OCI-LY3 (cell line): ENCODE results near the gene PHPT1.
"Not testable (repeated sequence)": the region's sequence is repeated elsewhere in the genome, so short reads cannot be mapped to it uniquely, and the experiment has no call there.

ENCODE experiments used
- H2AFZ ChIP-seq: fragments of 200-600, 300-600 bp; shearing (Covaris generic); 2 replicates; pipeline ENCODE4 v1.6.0; 2014; ENCODE audit warnings: antibody characterized with exemption, low read depth, low read length
- H3K27ac ChIP-seq: fragments of 200-600, 300-600 bp; sonication (generic); 2 replicates; pipeline ENCODE4 v1.5.1; 2014; ENCODE audit warnings: mild to moderate bottlenecking, low read length, moderate library complexity, mixed read lengths
- H3K27me3 ChIP-seq: fragments of 200-600, 300-600 bp; sonication (generic); 2 replicates; pipeline ENCODE4 v1.6.1; 2014; ENCODE audit warnings: low read depth, low read length, mixed read lengths
- H3K36me3 ChIP-seq: fragments of 200-600, 300-600 bp; sonication (generic); replicated peaks from 2 replicates; pipeline ENCODE3; 2014; ENCODE audit warnings: low read depth, low read length, mixed read lengths
- H3K4me1 ChIP-seq: fragments of 300-600, 200-600 bp; sonication (generic); 2 replicates; pipeline ENCODE4 v1.6.1; 2014; ENCODE audit warnings: low read length, mixed read lengths
- H3K4me2 ChIP-seq: fragments of 200-600, 300-600 bp; sonication (generic); 2 replicates; pipeline ENCODE4 v1.6.1; 2014; ENCODE audit warnings: low read length, mixed read lengths
- H3K4me3 ChIP-seq: fragments of 300-600, 200-600 bp; sonication (generic); 2 replicates; pipeline ENCODE4 v1.5.1; 2014; ENCODE audit warnings: antibody characterized with exemption, mild to moderate bottlenecking, low read length, moderate library complexity
- H3K79me2 ChIP-seq: fragments of 300-600, 200-600 bp; shearing (Covaris generic); 2 replicates; pipeline ENCODE4 v1.6.1; 2014; ENCODE audit warnings: mild to moderate bottlenecking, low read length, mixed read lengths
- H3K9ac ChIP-seq: fragments of 300-600, 200-600 bp; shearing (Covaris generic); 2 replicates; pipeline ENCODE4 v1.6.0; 2014; ENCODE audit warnings: mild to moderate bottlenecking, low read length, moderate library complexity
- H3K9me3 ChIP-seq: fragments of 200-600, 300-600 bp; shearing (Covaris generic); 2 replicates; pipeline ENCODE4 v1.6.1; 2014; ENCODE audit warnings: low read length, mixed read lengths; ENCODE audit not compliant: insufficient read depth
- H4K20me1 ChIP-seq: fragments of 200-600, 300-600 bp; sonication (generic); 2 replicates; pipeline ENCODE4 v1.6.1; 2016; ENCODE audit warnings: low read length, mixed read lengths; ENCODE audit not compliant: insufficient read depth
- EZH2phosphoT487 ChIP-seq: fragments of 200-600 bp; shearing (Covaris generic); IDR thresholded peaks from 2 replicates; pipeline ENCODE4 v1.6.1; 2018; ENCODE audit warnings: antibody characterized with exemption, mixed run types, low read depth
- TF ChIP-seq, protein P1 (sequence below): fragments of 200-600, 300-600 bp; sonication (generic); IDR thresholded peaks from 2 replicates; pipeline ENCODE4 v1.5.1; 2014; ENCODE audit warnings: antibody characterized with exemption, low read length, low read depth

Gene PHPT1

DNA sequence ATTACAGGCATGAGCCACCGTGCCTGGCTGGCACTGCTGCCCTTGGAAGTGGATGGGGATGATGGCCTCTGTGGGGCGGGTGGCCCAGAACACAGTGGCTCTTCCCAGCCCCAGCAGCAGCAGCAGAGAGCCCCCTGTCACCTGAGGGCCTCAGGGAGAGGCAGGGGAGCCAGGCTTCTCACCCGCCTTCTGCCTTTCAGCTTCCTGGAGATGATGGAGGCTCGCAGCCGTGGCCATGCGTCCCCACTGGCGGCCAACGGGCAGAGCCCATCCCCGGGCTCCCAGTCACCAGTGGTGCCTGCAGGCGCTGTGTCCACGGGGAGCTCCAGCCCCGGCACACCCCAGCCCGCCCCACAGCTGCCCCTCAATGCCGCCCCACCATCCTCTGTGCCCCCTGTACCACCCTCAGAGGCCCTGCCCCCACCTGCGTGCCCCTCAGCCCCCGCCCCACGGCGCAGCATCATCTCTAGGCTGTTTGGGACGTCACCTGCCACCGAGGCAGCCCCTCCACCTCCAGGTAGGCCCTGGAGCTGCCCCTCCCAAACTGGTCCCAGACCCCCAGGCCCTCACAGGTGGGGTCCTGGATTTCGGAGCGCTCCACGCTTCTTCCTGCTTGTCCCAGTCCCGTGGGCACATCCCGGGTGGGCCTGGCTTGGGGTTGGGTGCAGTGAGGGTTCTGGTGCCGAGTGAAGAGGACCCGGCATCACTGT, 11.9 kb upstream of the PHPT1 start:
- Histone ChIP-seq H3K27me3 (no peaks in the 10 kb centered on the region), H3K27ac (no peak overlapping the region), H3K4me2 (no peak overlapping the region), H3K9ac (no peak overlapping the region), H3K9me3 (no peaks in the 10 kb centered on the region), H3K79me2 (no peaks in the 10 kb centered on the region), H3K36me3 (peaks cover 11% of the 10 kb centered on the region), H3K4me3 (no peak overlapping the region), H2AFZ (no peak overlapping the region), H3K4me1 (no peaks in the 10 kb centered on the region), H4K20me1 (no peaks in the 10 kb centered on the region)
- TF ChIP-seq, protein P1, sequence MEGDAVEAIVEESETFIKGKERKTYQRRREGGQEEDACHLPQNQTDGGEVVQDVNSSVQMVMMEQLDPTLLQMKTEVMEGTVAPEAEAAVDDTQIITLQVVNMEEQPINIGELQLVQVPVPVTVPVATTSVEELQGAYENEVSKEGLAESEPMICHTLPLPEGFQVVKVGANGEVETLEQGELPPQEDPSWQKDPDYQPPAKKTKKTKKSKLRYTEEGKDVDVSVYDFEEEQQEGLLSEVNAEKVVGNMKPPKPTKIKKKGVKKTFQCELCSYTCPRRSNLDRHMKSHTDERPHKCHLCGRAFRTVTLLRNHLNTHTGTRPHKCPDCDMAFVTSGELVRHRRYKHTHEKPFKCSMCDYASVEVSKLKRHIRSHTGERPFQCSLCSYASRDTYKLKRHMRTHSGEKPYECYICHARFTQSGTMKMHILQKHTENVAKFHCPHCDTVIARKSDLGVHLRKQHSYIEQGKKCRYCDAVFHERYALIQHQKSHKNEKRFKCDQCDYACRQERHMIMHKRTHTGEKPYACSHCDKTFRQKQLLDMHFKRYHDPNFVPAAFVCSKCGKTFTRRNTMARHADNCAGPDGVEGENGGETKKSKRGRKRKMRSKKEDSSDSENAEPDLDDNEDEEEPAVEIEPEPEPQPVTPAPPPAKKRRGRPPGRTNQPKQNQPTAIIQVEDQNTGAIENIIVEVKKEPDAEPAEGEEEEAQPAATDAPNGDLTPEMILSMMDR = no peak

DNA sequence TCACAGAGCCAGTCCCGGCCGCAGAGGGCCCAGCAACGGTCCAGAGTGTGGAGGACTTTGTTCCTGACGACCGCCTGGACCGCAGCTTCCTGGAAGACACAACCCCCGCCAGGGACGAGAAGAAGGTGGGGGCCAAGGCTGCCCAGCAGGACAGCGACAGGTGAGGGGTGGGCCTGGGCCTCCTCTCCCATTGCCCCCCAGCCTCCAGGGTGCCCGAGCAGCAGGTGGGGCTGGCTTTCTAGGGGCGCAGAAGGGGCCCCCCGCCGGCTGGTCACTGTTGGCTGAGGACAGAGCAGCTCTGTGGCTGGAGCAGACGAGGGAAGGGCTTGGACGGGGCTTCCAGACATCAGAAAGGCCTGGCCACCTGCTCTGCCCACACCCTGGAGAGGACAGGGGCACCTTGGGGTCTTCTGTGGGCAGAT, 11.3 kb upstream of the PHPT1 start:
- not testable (repeated sequence) for H4K20me1 ChIP-seq, H3K79me2 ChIP-seq, H2AFZ ChIP-seq, H3K27me3 ChIP-seq, H3K36me3 ChIP-seq, H3K4me1 ChIP-seq, H3K4me3 ChIP-seq, H3K4me2 ChIP-seq, H3K9ac ChIP-seq, H3K9me3 ChIP-seq, H3K27ac ChIP-seq

DNA sequence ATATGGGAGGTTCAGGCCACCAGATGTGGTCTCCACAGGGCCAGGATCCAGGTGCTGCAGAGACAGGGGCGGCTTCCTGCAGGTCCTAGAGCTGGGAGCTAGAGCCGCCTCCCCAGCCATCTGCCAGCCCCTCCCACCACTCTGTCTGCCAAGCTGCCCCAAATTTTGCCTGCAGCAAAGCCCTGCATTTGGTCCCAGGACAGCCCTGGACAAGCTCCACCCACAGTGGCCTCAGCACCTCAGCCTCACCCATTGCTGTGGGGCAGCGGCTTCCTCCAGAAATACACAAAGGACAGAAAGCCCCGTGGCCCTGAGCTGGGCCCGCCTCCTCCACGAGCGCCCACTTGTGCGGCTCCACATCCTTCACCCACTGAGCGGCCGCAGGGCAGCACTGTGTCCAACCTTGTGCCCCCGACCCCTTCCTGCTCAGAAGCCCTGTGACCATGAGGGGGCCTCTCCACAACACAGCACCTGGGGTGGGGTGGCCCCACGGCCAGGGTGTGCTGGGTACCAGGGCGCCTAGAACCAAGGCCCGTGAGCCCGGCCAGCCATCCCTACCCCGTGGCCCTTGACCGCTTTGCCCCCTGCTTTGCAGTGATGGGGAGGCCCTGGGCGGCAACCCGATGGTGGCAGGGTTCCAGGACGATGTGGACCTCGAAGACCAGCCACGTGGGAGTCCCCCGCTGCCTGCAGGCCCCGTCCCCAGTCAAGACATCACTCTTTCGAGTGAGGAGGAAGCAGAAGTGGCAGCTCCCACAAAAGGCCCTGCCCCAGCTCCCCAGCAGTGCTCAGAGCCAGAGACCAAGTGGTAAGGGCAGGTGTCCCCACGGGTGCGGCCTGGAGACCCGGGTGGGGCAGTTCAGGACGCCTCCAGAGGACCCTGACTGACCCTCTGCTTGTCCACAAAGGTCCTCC, 10.6 kb upstream of the PHPT1 start:
- H3K4me1 ChIP-seq = peaks cover 6% of the 10 kb centered on the region
- H3K27ac ChIP-seq = no peak overlapping the region
- H3K27me3 ChIP-seq = no peaks in the 10 kb centered on the region
- H2AFZ ChIP-seq = no peak overlapping the region
- H3K9ac ChIP-seq = no peak overlapping the region
- H3K4me3 ChIP-seq = no peak overlapping the region
- peaks cover 9% of the 10 kb centered on the region for H3K36me3 ChIP-seq
- no peak for TF ChIP-seq EZH2phosphoT487
- H3K4me2 ChIP-seq = no peak overlapping the region
- H4K20me1 ChIP-seq = no peaks in the 10 kb centered on the region
- H3K9me3 ChIP-seq = no peaks in the 10 kb centered on the region
- H3K79me2 ChIP-seq = no peaks in the 10 kb centered on the region

DNA sequence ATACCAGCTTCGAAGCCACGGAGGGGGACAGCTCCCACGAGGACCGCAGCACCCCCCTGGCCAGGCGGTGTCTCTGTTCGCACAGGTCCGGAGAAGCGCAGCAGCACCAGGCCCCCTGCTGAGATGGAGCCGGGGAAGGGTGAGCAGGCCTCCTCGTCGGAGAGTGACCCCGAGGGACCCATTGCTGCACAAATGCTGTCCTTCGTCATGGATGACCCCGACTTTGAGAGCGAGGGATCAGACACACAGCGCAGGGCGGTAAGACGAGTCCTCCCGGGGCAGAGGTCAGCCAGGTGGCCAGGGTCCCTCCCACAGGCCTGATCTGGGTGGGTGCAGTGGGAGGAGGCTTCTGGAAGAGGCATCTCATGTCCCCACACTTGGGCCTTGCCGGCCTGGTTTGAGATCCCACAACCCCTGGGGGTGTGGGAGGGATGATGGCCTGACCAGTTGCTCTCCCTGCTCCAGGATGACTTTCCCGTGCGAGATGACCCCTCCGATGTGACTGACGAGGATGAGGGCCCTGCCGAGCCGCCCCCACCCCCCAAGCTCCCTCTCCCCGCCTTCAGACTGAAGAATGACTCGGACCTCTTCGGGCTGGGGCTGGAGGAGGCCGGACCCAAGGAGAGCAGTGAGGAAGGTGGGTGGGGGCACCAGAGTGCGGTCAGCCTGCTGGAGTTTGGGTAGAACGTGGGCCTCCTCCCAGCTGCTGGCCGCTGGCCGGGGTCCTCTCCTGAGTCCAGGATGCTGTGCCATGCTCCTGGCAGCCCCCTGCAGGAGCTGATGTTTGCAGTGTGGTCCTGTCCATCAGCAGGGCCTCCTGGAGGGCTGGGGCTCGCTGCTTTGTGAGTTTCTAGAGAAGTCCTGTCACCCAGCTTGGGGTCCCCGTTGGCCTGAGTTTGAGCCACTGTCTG, 9.7 kb upstream of the PHPT1 start:
- Histone ChIP-seq H4K20me1 (no peaks in the 10 kb centered on the region), H3K79me2 (no peaks in the 10 kb centered on the region), H3K9me3 (no peaks in the 10 kb centered on the region), H3K36me3 (peaks cover 9% of the 10 kb centered on the region), H3K27me3 (no peaks in the 10 kb centered on the region), H3K9ac (no peak overlapping the region), H3K27ac (no peak overlapping the region), H3K4me3 (no peak overlapping the region), H3K4me2 (no peak overlapping the region), H2AFZ (no peak overlapping the region), H3K4me1 (peaks cover 7% of the 10 kb centered on the region)
- TF ChIP-seq, protein P1 = no peak
- no peak for TF ChIP-seq EZH2phosphoT487
